Activated T-cell treated with anti-CD3 and anti-CD28 coated beads, Interleukin-2, amount 50 U/mL, for 4 hours (primary cell): Measurements from ENCODE around the gene EPS8. TPM values are rescaled to one million over a fixed set of nuclear protein-coding genes. Genes with fewer than 3 reads are reported as not detected.

Experiments used
- ATAC-seq, 2 donors: fragments of 200-7000 bp; cut with Tn5 transposase; one replicate each; pipeline ENCODE4 v1.10.0; 2021
- DNase-seq: peaks from one replicate; pipeline ENCODE4 v3.0.0-alpha.2; 2020
- H3K27me3 Mint-ChIP-seq: one replicate; pipeline ENCODE4 v1.8.0; 2021; ENCODE audit warnings: low read depth, mixed read lengths
- H3K36me3 Mint-ChIP-seq: one replicate; pipeline ENCODE4 v1.8.0; 2022; ENCODE audit warnings: mixed read lengths; ENCODE audit not compliant: insufficient read depth
- H3K4me1 Mint-ChIP-seq: one replicate; pipeline ENCODE4 v1.8.0; 2021; ENCODE audit warnings: low read depth, mixed read lengths
- H3K4me3 Mint-ChIP-seq: one replicate; pipeline ENCODE4 v1.8.0; 2021; ENCODE audit warnings: mild to moderate bottlenecking, moderate library complexity, mixed read lengths
- H3K9me3 Mint-ChIP-seq: one replicate; pipeline ENCODE4 v1.8.0; 2021; ENCODE audit warnings: mixed read lengths
- total RNA-seq, 3 donors: library from RNA; stranded (reverse); gene quantifications; one replicate each; pipeline ENCODE4 v1.2.1, GENCODE V29; 2021

Gene EPS8
- total RNA-seq, 3 donors from 2014 or later, result 0.73 to 1.4 (median 0.95) TPM

GRCh38 chr12:15728118-15728598 lies 61.0 kb downstream of the EPS8 start:
- ATAC-seq (no peak), DNase-seq (no peak)
- peaks cover 1% of the 10 kb centered on the region for H3K36me3 Mint-ChIP-seq
- H3K4me3 Mint-ChIP-seq, result no peak overlapping the region
- no peaks in the 10 kb centered on the region for H3K4me1 Mint-ChIP-seq
- H3K27me3 Mint-ChIP-seq, result no peaks in the 10 kb centered on the region
- H3K9me3 Mint-ChIP-seq, result no peaks in the 10 kb centered on the region

- H3K4me1 Mint-ChIP-seq, result no peaks in the 10 kb centered on the region
- no peak overlapping the region for H3K4me3 Mint-ChIP-seq
- H3K36me3 Mint-ChIP-seq, result peaks cover 1% of the 10 kb centered on the region
- H3K9me3 Mint-ChIP-seq, result no peaks in the 10 kb centered on the region
- H3K27me3 Mint-ChIP-seq, result peaks cover 3% of the 10 kb centered on the region
- no peak for DNase-seq
- ATAC-seq, result no peak
These were observed 62.4 kb downstream of the EPS8 start for GRCh38 chr12:15726878-15727150.

- H3K4me3 Mint-ChIP-seq, result no peak overlapping the region
- DNase-seq (no peak), ATAC-seq (no peak)
- H3K36me3 Mint-ChIP-seq, result peaks cover 1% of the 10 kb centered on the region
- no peaks in the 10 kb centered on the region for H3K9me3 Mint-ChIP-seq
- H3K27me3 Mint-ChIP-seq, result peaks cover 3% of the 10 kb centered on the region
- H3K4me1 Mint-ChIP-seq, result no peaks in the 10 kb centered on the region
These were observed 62.9 kb downstream of the EPS8 start for GRCh38 chr12:15726027-15726877.

GRCh38 chr12:15722951-15723350 lies 66.2 kb downstream of the EPS8 start:
- no peak overlapping the region for H3K4me3 Mint-ChIP-seq
- no peak for DNase-seq
- ATAC-seq, result no peak
- H3K9me3 Mint-ChIP-seq, result no peaks in the 10 kb centered on the region
- peaks cover 3% of the 10 kb centered on the region for H3K27me3 Mint-ChIP-seq
- no peaks in the 10 kb centered on the region for H3K36me3 Mint-ChIP-seq
- H3K4me1 Mint-ChIP-seq, result no peaks in the 10 kb centered on the region

- DNase-seq (no peak), ATAC-seq (no peak)
- no peaks in the 10 kb centered on the region for H3K9me3 Mint-ChIP-seq
- H3K36me3 Mint-ChIP-seq, result no peaks in the 10 kb centered on the region
- H3K4me3 Mint-ChIP-seq, result no peak overlapping the region
- H3K27me3 Mint-ChIP-seq, result peaks cover 3% of the 10 kb centered on the region
- no peaks in the 10 kb centered on the region for H3K4me1 Mint-ChIP-seq
These were observed 67.7 kb downstream of the EPS8 start for GRCh38 chr12:15721316-15722115.

GRCh38 chr12:15720295-15720694 lies 68.9 kb downstream of the EPS8 start:
- no peaks in the 10 kb centered on the region for H3K4me1 Mint-ChIP-seq
- no peaks in the 10 kb centered on the region for H3K9me3 Mint-ChIP-seq
- ATAC-seq (no peak), DNase-seq (no peak)
- H3K4me3 Mint-ChIP-seq, result no peak overlapping the region
- H3K36me3 Mint-ChIP-seq, result no peaks in the 10 kb centered on the region
- H3K27me3 Mint-ChIP-seq, result peaks cover 5% of the 10 kb centered on the region

- ATAC-seq (no peak), DNase-seq (no peak)
- Mint-ChIP-seq H3K9me3 (no peaks in the 10 kb centered on the region), H3K4me3 (no peak overlapping the region), H3K27me3 (peaks cover 5% of the 10 kb centered on the region), H3K36me3 (no peaks in the 10 kb centered on the region), H3K4me1 (no peaks in the 10 kb centered on the region)
These were observed 70.0 kb downstream of the EPS8 start for GRCh38 chr12:15719230-15719629.

- H3K4me1 Mint-ChIP-seq, result no peaks in the 10 kb centered on the region
- ATAC-seq, result no peak
- H3K4me3 Mint-ChIP-seq, result no peak overlapping the region
- H3K27me3 Mint-ChIP-seq, result peaks cover 5% of the 10 kb centered on the region
- DNase-seq, result no peak
- no peaks in the 10 kb centered on the region for H3K9me3 Mint-ChIP-seq
- H3K36me3 Mint-ChIP-seq, result no peaks in the 10 kb centered on the region
These were observed 71.1 kb downstream of the EPS8 start for GRCh38 chr12:15717940-15718567.

GRCh38 chr12:15716581-15716980 lies 72.6 kb downstream of the EPS8 start:
- Mint-ChIP-seq H3K27me3 (peaks cover 2% of the 10 kb centered on the region), H3K4me3 (no peak overlapping the region), H3K36me3 (no peaks in the 10 kb centered on the region), H3K9me3 (no peaks in the 10 kb centered on the region), H3K4me1 (no peaks in the 10 kb centered on the region)
- ATAC-seq, result no peak
- DNase-seq, result no peak

- Mint-ChIP-seq H3K27me3 (peaks cover 2% of the 10 kb centered on the region), H3K36me3 (no peaks in the 10 kb centered on the region), H3K4me1 (no peaks in the 10 kb centered on the region), H3K9me3 (no peaks in the 10 kb centered on the region), H3K4me3 (no peak overlapping the region)
- ATAC-seq (no peak), DNase-seq (no peak)
These were observed 74.9 kb downstream of the EPS8 start for GRCh38 chr12:15714256-15714655.

- Mint-ChIP-seq H3K4me3 (no peak overlapping the region), H3K27me3 (peaks cover 2% of the 10 kb centered on the region), H3K36me3 (no peaks in the 10 kb centered on the region), H3K9me3 (no peaks in the 10 kb centered on the region), H3K4me1 (no peaks in the 10 kb centered on the region)
- ATAC-seq (no peak), DNase-seq (no peak)
These were observed 76.1 kb downstream of the EPS8 start for GRCh38 chr12:15712823-15713660.

- Mint-ChIP-seq H3K27me3 (peaks cover 2% of the 10 kb centered on the region), H3K36me3 (no peaks in the 10 kb centered on the region), H3K4me3 (no peak overlapping the region), H3K9me3 (no peaks in the 10 kb centered on the region), H3K4me1 (no peaks in the 10 kb centered on the region)
- no peak for ATAC-seq
- no peak for DNase-seq
These were observed 77.0 kb downstream of the EPS8 start for GRCh38 chr12:15712160-15712559.

- Mint-ChIP-seq H3K4me1 (no peaks in the 10 kb centered on the region), H3K27me3 (peaks cover 2% of the 10 kb centered on the region)
These were observed 78.2 kb downstream of the EPS8 start for GRCh38 chr12:15710860-15711510.

More at GRCh38 chr12:15710860-15711510, 78.2 kb downstream of the EPS8 start:
- ATAC-seq, result no peak
- Mint-ChIP-seq H3K9me3 (no peaks in the 10 kb centered on the region), H3K36me3 (no peaks in the 10 kb centered on the region), H3K4me3 (no peak overlapping the region)
- no peak for DNase-seq
